EL (cell line): ENCODE results near the gene MX2.
"Not testable (repeated sequence)": the region's sequence is repeated elsewhere in the genome, so short reads cannot be mapped to it uniquely, and the experiment has no call there.

ENCODE experiments used
- DNase-seq: peaks from one replicate; pipeline ENCODE4 v3.0.0-alpha.2; 2016

Gene MX2

GRCh38 chr21:41342035-41342434 lies 19.8 kb upstream of the MX2 start:
- no peak for DNase-seq

GRCh38 chr21:41344146-41344545 lies 17.7 kb upstream of the MX2 start:
- DNase-seq, result no peak

DNA sequence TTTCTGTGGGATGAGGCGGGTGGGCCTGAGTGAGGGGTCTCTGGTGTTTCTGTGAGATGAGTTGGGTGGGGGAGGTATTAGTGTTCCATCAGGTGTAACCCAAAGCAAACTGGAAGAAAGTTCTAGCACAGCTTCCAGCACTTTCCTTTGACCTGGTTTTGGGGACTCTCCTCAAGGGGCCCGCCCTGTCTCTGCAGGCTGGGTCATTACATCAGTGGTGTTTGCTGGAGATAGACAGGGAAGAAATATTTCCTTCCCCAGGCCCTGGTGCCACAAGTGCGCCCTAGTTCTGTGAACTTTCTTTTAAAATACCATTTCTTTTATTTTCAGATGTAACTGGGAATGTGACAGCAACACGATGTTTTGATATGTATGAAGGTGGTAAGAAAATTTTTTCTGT lies 16.5 kb upstream of the MX2 start:
- DNase-seq, result no peak

GRCh38 chr21:41345934-41346685 lies 15.7 kb upstream of the MX2 start:
- no peak for DNase-seq

GRCh38 chr21:41346758-41347157 lies 15.1 kb upstream of the MX2 start:
- no peak for DNase-seq

DNA sequence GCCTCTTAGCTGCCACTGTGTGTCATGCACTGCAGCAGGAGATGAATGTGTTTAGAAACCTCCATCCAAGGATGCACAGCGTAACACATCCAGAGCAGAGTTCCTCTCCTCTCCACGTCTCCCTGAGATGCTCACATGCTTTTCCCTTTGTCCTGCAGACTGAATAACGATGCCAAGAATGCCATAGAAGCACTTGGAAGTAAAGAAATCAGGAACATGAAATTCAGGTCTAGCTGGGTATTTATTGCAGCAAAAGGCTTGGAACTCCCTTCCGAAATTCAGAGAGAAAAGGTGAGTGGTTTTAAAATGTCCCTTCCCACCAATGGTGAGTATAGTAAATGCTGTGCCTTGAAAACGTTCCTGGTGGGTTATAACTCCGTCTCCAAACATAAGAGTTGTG lies 13.4 kb upstream of the MX2 start:
- DNase-seq, result no peak

- DNase-seq, result no peak
Measured at GRCh38 chr21:41349126-41349525, 12.7 kb upstream of the MX2 start.

- DNase-seq, result no peak
Measured at GRCh38 chr21:41349619-41350390, 12.0 kb upstream of the MX2 start.

DNA sequence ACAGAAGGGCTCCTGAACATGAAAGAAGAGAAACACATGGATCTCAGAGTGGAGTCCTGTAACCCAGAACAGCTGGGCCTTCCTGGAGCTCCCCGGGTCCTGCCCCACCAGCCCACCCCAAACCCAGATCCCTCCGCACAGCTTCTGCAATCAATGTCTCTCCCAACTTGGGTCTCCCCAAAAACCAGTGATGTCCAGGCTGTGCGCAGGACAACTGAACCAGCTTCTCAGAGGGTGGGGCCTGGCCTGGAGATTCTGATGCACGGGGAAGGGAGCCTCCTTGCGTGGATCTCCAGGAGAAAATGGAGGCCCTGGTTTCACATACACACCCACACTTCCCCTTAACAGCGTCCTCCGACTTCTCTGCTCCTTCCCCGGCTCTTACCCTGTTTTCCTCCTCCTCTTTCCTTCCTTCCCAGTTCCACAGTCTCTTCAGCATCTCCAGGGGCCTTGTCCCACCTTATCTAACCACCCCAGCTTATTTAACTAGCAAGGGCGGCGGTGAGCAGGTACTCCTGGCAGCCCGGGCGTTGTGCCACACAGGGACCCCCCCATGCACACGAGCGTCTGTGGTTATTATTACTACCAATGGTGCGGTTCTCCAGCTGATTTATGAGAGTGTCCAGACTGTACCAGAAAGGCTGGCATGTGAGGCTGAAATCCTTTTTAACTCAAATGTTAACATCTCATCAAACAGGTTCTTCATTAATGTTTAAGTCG lies 11.2 kb upstream of the MX2 start:
- no peak for DNase-seq

- no peak for DNase-seq
Measured at GRCh38 chr21:41357546-41357945, 4.3 kb upstream of the MX2 start.

- no peak for DNase-seq
Measured at GRCh38 chr21:41358193-41359166, 3.3 kb upstream of the MX2 start.

- DNase-seq, result no peak
Measured at GRCh38 chr21:41359286-41359685, 2.5 kb upstream of the MX2 start.

GRCh38 chr21:41359754-41360071 lies 2.1 kb upstream of the MX2 start:
- not testable (repeated sequence) for DNase-seq

DNA sequence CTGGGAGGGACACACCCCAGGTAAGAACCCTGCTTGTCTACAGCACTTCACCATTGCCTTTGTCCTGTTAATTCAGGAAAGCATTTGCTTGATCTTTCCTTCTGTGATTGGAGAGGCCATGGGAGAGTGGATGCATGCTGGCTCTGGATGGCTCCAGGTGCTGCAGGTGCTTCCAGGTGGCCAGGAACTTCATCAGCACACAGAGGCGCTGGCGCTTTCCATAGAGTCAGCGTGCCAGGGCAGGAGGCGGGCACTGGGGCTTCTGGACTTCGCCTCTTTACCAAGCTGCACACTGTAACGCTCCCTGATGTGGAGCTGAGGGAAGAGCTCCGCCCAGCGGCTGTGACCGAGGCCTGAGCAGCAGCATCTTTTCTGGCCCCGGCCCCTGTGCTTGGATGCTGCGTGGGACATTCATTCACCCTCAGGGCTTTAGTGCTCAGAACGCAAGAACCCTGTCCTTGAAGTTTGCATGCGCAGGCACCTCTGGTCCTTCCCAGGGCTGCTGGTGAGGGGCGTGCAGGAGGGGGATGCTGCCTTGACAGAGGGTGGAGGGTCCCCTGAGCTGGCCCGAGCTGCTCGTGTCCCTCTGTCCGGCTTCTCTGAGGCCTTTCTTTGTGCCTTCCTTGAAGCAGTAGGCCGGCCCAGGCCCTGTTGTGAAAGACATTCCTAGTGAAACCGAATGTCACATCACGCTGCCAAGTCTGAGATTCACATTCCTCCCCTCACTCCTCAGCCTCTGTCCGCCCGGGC lies 1.6 kb upstream of the MX2 start:
- peak; percentile 59 for DNase-seq

DNA sequence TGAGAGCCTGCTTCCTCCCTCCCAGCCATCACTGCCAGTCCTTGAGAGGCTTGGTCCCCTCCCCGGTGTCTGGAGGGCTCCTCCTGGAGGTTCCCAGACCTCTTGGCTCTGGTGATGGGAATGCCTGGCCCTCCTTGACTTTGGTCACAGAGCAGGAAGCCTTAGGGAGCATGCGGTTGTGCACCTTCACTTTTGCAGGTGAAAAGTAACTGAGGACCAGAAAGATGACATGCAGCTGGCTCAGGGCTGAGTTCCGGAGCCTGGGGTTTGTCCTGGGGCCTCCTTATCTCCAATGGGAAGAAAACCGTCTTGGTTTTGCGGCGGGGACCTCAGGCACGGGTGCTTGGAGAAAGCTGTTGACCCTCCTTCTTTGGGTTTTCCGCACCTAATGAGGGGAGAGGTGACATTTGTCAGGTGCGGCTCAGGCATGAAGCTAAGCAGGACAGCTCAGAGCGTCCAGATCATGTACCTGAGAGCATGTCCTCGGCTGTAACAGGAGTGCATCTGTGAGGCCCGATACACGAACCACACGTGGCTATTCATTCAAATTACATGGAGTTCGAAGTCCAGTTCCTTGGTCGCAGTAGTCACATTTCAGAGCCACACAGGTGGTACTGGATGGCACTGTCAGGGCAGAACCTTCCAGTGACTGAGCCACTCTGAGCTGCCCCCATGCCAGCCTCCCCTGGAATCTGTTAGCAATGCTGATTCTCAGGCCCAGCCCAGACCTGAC lies 608 bp upstream of the MX2 start:
- DNase-seq, result no peak

- DNase-seq, result no peak
Measured at GRCh38 chr21:41362605-41363369, 960 bp downstream of the MX2 start.

- no peak for DNase-seq
Measured at GRCh38 chr21:41363370-41364270, 1.8 kb downstream of the MX2 start.

DNA sequence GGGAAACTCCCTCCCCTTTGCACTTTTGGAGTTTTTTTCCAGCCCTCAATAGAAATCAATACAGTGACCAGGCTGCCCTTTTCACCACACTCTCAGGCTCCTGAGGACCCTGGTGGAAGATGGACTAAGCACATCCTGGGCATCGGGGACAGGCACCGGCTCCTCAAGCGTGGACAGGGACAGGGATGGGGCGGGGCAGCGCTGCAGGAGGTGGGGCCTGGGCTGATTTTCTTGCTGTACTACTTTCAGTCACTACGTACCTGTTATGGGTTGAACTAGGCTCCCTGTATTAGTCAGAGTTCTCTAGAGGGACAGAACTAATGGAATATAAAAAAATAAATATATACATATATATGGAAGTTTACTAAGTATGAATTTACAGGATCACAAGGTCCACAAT lies 2.5 kb downstream of the MX2 start:
- no peak for DNase-seq

GRCh38 chr21:41365377-41366107 lies 3.7 kb downstream of the MX2 start:
- no peak for DNase-seq
